IMR-90 (cell line): ENCODE data around the gene ROBO1. TPM values are rescaled to one million over a fixed set of nuclear protein-coding genes. Genes with fewer than 3 reads are reported as not detected.

Source experiments
- ATAC-seq: fragments of 200-7000 bp; cut with Tn5 transposase; 2 replicates; pipeline ENCODE4 v1.9.1; 2020; ENCODE audit warnings: low read depth, mild to moderate bottlenecking, moderate library complexity
- BruUV-seq: library from RNA; stranded (reverse); fragments of 400-500 nt; replicated peaks from 2 replicates; lab custom pipeline; 2021; lab: Mats Ljungman, UMichigan
- CTCF ChIA-PET: fragments of 300-600 bp; formaldehyde crosslinking; extraction: SDS; loops from one replicate; lab custom pipeline; 2021; ENCODE audit warnings: antibody characterized with exemption; lab: Yijun Ruan, JAX
- POLR2A ChIA-PET: fragments of 300-600 bp; sonication (Branson Sonifier 250); formaldehyde crosslinking; loops from one replicate; lab custom pipeline; 2022; ENCODE audit warnings: antibody characterized with exemption; ENCODE audit not compliant: unreplicated experiment; lab: Charles Lee
- DNase-seq: peaks from one replicate; pipeline ENCODE4 v3.0.0; 2013
- H2AFZ ChIP-seq: replicated peaks from 2 replicates; pipeline ENCODE3; 2013; ENCODE audit warnings: low read length, mild to moderate bottlenecking; ENCODE audit not compliant: poor library complexity
- H2AK5ac ChIP-seq: 2 replicates; pipeline ENCODE4 v1.6.1; 2013; ENCODE audit warnings: low read depth, low read length, inconsistent platforms
- H2AK9ac ChIP-seq: replicated peaks from 2 replicates; pipeline ENCODE3; 2013; ENCODE audit warnings: mild to moderate bottlenecking, low read depth, low read length, moderate library complexity; ENCODE audit not compliant: poor library complexity
- H2BK120ac ChIP-seq: 2 replicates; pipeline ENCODE4 v1.6.1; 2013; ENCODE audit warnings: low read depth, low read length, inconsistent platforms
- H2BK15ac ChIP-seq: 3 replicates; pipeline ENCODE4 v1.6.1; 2013; ENCODE audit warnings: low read depth, low read length, inconsistent platforms
- H2BK20ac ChIP-seq: 2 replicates; pipeline ENCODE4 v1.6.1; 2013; ENCODE audit warnings: low read depth, mild to moderate bottlenecking, inconsistent platforms, low read length, moderate library complexity
- H2BK5ac ChIP-seq: 2 replicates; pipeline ENCODE4 v1.6.1; 2013; ENCODE audit warnings: mild to moderate bottlenecking, low read depth, low read length, inconsistent platforms; ENCODE audit not compliant: poor library complexity, severe bottlenecking
- H3K14ac ChIP-seq: replicated peaks from 2 replicates; pipeline ENCODE4 v1.6.1; 2013; ENCODE audit warnings: low read depth, low read length, inconsistent platforms
- H3K18ac ChIP-seq: 2 replicates; pipeline ENCODE4 v1.6.1; 2013; ENCODE audit warnings: low read depth, low read length, control low read depth
- H3K23ac ChIP-seq: 2 replicates; pipeline ENCODE4 v1.6.1; 2013; ENCODE audit warnings: low read depth, low read length, inconsistent platforms
- H3K27ac ChIP-seq: 2 replicates; pipeline ENCODE4 v1.5.1; 2013; ENCODE audit warnings: mild to moderate bottlenecking, control low read depth, low read length; ENCODE audit not compliant: insufficient read depth
- H3K27me3 ChIP-seq: 2 replicates; pipeline ENCODE4 v1.6.1; 2013; ENCODE audit warnings: low read length; ENCODE audit not compliant: control insufficient read depth, insufficient read depth
- H3K36me3 ChIP-seq: 2 replicates; pipeline ENCODE4 v1.6.1; 2013; ENCODE audit warnings: low read length, mixed read lengths; ENCODE audit not compliant: control insufficient read depth, insufficient read depth
- H3K4ac ChIP-seq: 2 replicates; pipeline ENCODE4 v1.6.1; 2013; ENCODE audit warnings: low read depth, low read length, inconsistent platforms
- H3K4me1 ChIP-seq: 2 replicates; pipeline ENCODE4 v1.6.1; 2013; ENCODE audit warnings: low read length, mixed read lengths; ENCODE audit not compliant: control insufficient read depth, insufficient read depth
- H3K4me2 ChIP-seq: 2 replicates; pipeline ENCODE4 v1.6.1; 2013; ENCODE audit warnings: low read depth, mild to moderate bottlenecking, control low read depth, low read length, moderate library complexity
- H3K4me3 ChIP-seq: 2 replicates; pipeline ENCODE4 v1.5.1; 2013; ENCODE audit warnings: low read depth, mild to moderate bottlenecking, control low read depth, low read length, moderate library complexity; ENCODE audit not compliant: insufficient read depth
- H3K56ac ChIP-seq: 2 replicates; pipeline ENCODE4 v1.6.1; 2013; ENCODE audit warnings: low read length, inconsistent platforms; ENCODE audit not compliant: insufficient read depth; ENCODE audit errors: extremely low read depth
- H3K79me1 ChIP-seq, 2 experiments: 2 replicates each; pipeline ENCODE4 v1.6.1; 2013; ENCODE audit warnings: low read length in 2 of 2, inconsistent platforms in 1 of 2, low read depth in 1 of 2
- H3K9ac ChIP-seq: 2 replicates; pipeline ENCODE4 v1.6.1; 2013; ENCODE audit warnings: low read depth, low read length, control low read depth
- H3K9me1 ChIP-seq: 2 replicates; pipeline ENCODE4 v1.6.1; 2013; ENCODE audit warnings: low read length, inconsistent platforms; ENCODE audit not compliant: insufficient read depth
- H3K9me3 ChIP-seq: 2 replicates; pipeline ENCODE4 v1.6.1; 2013; ENCODE audit warnings: low read length; ENCODE audit not compliant: control insufficient read depth, insufficient read depth
- H4K20me1 ChIP-seq: 2 replicates; pipeline ENCODE4 v1.6.1; 2013; ENCODE audit warnings: low read length, inconsistent platforms; ENCODE audit not compliant: insufficient read depth
- H4K5ac ChIP-seq: 2 replicates; pipeline ENCODE4 v1.6.1; 2013; ENCODE audit warnings: mild to moderate bottlenecking, low read depth, low read length, control low read depth
- H4K8ac ChIP-seq, 2 experiments: 2 replicates each; pipeline ENCODE4 v1.6.1; 2013; ENCODE audit warnings: low read depth in 2 of 2, low read length in 2 of 2, control low read depth in 1 of 2, inconsistent platforms in 1 of 2
- H4K91ac ChIP-seq: 2 replicates; pipeline ENCODE4 v1.6.1; 2013; ENCODE audit warnings: low read depth, low read length, inconsistent platforms; ENCODE audit not compliant: insufficient read depth
- CEBPB ChIP-seq: IDR thresholded peaks from 2 replicates; pipeline ENCODE4 v1.6.1; 2012; ENCODE audit warnings: low read depth, low read length, improper control_type of control experiment
- MAFK ChIP-seq: IDR thresholded peaks from 2 replicates; pipeline ENCODE4 v1.6.1; 2012; ENCODE audit warnings: low read depth, low read length, improper control_type of control experiment
- RAD21 ChIP-seq: IDR thresholded peaks from 2 replicates; pipeline ENCODE4 v1.6.1; 2012; ENCODE audit warnings: low read length, improper control_type of control experiment
- WGBS, 2 experiments: methylation state at CpG; one replicate each; pipeline versions ENCODE4 v1.1.5 to v1.1.7; 2013; ENCODE audit warnings: missing lambda C conversion rate in 2 of 2; ENCODE audit not compliant: insufficient read length in 1 of 2; ENCODE audit errors: extremely low coverage in 2 of 2; 5-methylcytosine and 5-hydroxymethylcytosine counted together
- dilution Hi-C: fragments of 300-500 bp; cut with HindIII; formaldehyde crosslinking; loops from one replicate; pipeline ENCODE4 v1.14.3; 2018; ENCODE audit warnings: low sequenced_read_pairs; ENCODE audit not compliant: unreplicated experiment
- in situ Hi-C: fragments of 300-500 bp; cut with MboI; formaldehyde crosslinking; loops from 3 replicates; pipeline ENCODE4 v1.14.3; 2019; ENCODE audit warnings: low sequenced_read_pairs, inconsistent platforms, mixed read lengths
- intact Hi-C: fragments of 100-400 bp; cut with micrococcal nuclease; formaldehyde crosslinking; loops from 2 replicates; pipeline ENCODE4 v1.10.0; 2022
- polyA plus RNA-seq, 3 experiments: library from polyadenylated mRNA; depleted of rRNA; stranded (reverse); fragments of >200 nt; gene quantifications; 2 replicates each; pipeline ENCODE4 v1.2.3, GENCODE V29; 2012; ENCODE audit warnings: low replicate concordance in 1 of 3
- total RNA-seq: library from RNA; depleted of rRNA; stranded (reverse); fragments of >200 nt; gene quantifications from 2 replicates; pipeline ENCODE4 v1.2.3, GENCODE V29; 2012
- TF ChIP-seq, protein P1 (sequence below): fragments of 150-350 bp; IDR thresholded peaks from 2 replicates; pipeline ENCODE4 v1.6.1; 2017; ENCODE audit warnings: mild to moderate bottlenecking, antibody characterized with exemption, low read length, low read depth

Gene ROBO1
- total and polyA plus RNA-seq, 2 of the 4 experiments (the other 2 are of a cell fraction), result 24.1 to 53.9 TPM

- no peak overlapping the region for H3K23ac ChIP-seq
- H3K18ac ChIP-seq, result no peak overlapping the region
- in situ Hi-C loops, result no loop called here
- H3K27ac ChIP-seq, result no peak overlapping the region
- intact Hi-C loops, result no loop called here
- H3K9ac ChIP-seq, result no peak overlapping the region
- no peak overlapping the region for H3K14ac ChIP-seq
- BruUV-seq, result no TSS peak
- CTCF ChIA-PET, result interaction anchor here (1.4 kb wide), 1 partner anchor 10 kb away, joined by 5 read pairs; no protein-coding TSS in a partner anchor
- H2AK9ac ChIP-seq, result no peak overlapping the region
- H3K56ac ChIP-seq, result no peak overlapping the region
- POLR2A ChIA-PET, result no interaction called here
- TF ChIP-seq RAD21 (no peak), MAFK (no peak), CEBPB (peak; percentile 50)
- TF ChIP-seq, protein P1, sequence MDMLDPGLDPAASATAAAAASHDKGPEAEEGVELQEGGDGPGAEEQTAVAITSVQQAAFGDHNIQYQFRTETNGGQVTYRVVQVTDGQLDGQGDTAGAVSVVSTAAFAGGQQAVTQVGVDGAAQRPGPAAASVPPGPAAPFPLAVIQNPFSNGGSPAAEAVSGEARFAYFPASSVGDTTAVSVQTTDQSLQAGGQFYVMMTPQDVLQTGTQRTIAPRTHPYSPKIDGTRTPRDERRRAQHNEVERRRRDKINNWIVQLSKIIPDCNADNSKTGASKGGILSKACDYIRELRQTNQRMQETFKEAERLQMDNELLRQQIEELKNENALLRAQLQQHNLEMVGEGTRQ, result no peak
- H3K36me3 ChIP-seq, result peaks cover 4% of the 10 kb centered on the region
- DNase-seq (no peak), ATAC-seq (no peak)
- H2BK20ac ChIP-seq, result no peak overlapping the region
- no peak overlapping the region for H3K4ac ChIP-seq
- H3K27me3 ChIP-seq, result no peaks in the 10 kb centered on the region
- H4K5ac ChIP-seq, result no peak overlapping the region
- H2BK120ac ChIP-seq, result no peak overlapping the region
- no CpG with 5 or more reads among the region's 2 CpGs for WGBS, 2 experiments
- dilution Hi-C loops, result no loop called here
- no peak overlapping the region for H3K4me2 ChIP-seq
- no peaks in the 10 kb centered on the region for H3K79me1 ChIP-seq
- H3K4me3 ChIP-seq, result no peak overlapping the region
- H4K8ac ChIP-seq, result no peak overlapping the region
- H2BK15ac ChIP-seq, result no peak overlapping the region
- no peak overlapping the region for H2AK5ac ChIP-seq
- H2BK5ac ChIP-seq, result no peak overlapping the region
- no peaks in the 10 kb centered on the region for H3K9me3 ChIP-seq
- H3K4me1 ChIP-seq, result no peaks in the 10 kb centered on the region; the same call in 1 of the 2 replicates
- H4K91ac ChIP-seq, result no peak overlapping the region
- no peak overlapping the region for H2AFZ ChIP-seq
- no peaks in the 10 kb centered on the region for H4K20me1 ChIP-seq
- peaks cover 4% of the 10 kb centered on the region; the same call in 1 of the 2 replicates for H3K9me1 ChIP-seq
Measured at GRCh38 chr3:78605178-78605577, 1162.6 kb downstream of the ROBO1 start.
